GM12891 (cell line): ENCODE data around the gene TXNL1.

ENCODE experiments used
- POLR2A ChIP-seq: IDR thresholded peaks from 2 replicates; pipeline ENCODE4 v1.6.1; 2011; ENCODE audit warnings: low read depth, low read length, control low read depth
- POLR2AphosphoS5 ChIP-seq: IDR thresholded peaks from 2 replicates; pipeline ENCODE4 v1.6.1; 2011; ENCODE audit warnings: low read depth, low read length, control low read depth

DNA sequence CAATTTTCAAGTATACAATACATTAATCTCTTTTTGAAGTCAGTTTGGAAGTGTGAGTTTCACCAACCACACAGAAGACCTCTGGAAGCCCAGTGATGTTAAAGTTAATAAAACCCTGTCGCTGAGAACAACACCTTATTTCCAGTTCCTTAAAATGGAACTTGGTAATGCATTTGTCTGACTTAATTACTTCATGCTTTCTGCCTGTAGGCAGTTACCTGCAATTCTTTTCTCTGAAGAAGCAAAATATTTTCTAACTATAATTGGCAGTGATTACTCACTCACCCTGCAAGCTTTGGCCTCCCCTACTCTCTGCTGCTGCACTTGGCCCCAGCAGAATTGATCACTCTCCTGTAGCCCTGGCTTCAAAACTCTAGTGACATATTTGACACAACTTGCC lies 81.5 kb downstream of the TXNL1 start:
- TF ChIP-seq POLR2A (no peak), POLR2AphosphoS5 (no peak)
